ENCODE results near the gene SMPDL3A.

DNA sequence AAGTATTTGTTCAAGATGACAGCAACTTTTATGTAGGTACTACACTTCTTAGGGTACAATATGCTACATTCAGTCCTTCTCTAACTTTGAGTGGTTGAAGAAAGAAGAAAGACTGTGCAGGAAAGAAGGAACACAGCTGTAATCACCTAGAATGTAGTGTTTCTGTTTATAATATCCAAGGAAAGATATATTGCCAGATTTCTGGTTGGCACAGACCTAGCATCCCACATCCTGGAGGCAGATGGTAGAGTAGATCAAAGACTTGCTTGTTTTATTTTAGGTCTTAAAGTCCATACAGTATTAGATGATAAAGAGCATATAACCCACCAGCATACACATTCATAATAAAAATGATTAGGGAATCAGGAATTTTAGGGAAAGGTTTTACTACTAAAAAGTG is 22.8 kb upstream of the SMPDL3A start:
- TF ChIP-seq, protein P1, sequence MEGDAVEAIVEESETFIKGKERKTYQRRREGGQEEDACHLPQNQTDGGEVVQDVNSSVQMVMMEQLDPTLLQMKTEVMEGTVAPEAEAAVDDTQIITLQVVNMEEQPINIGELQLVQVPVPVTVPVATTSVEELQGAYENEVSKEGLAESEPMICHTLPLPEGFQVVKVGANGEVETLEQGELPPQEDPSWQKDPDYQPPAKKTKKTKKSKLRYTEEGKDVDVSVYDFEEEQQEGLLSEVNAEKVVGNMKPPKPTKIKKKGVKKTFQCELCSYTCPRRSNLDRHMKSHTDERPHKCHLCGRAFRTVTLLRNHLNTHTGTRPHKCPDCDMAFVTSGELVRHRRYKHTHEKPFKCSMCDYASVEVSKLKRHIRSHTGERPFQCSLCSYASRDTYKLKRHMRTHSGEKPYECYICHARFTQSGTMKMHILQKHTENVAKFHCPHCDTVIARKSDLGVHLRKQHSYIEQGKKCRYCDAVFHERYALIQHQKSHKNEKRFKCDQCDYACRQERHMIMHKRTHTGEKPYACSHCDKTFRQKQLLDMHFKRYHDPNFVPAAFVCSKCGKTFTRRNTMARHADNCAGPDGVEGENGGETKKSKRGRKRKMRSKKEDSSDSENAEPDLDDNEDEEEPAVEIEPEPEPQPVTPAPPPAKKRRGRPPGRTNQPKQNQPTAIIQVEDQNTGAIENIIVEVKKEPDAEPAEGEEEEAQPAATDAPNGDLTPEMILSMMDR (IDR thresholded peaks at IDR 0.05; ENCODE audit: extremely low read depth in 1 of 2, insufficient read depth in 1 of 2, low read depth in 1 of 2, low read length in 2 of 2): no peak
- no peak for TF ChIP-seq POLR2A (IDR thresholded peaks at IDR 0.05; ENCODE audit: low read depth, low read length)
- no peak for TF ChIP-seq JUN (IDR thresholded peaks at IDR 0.05; ENCODE audit: borderline replicate concordance, insufficient read depth, insufficient read length, low read depth)
- TF ChIP-seq EZH2 (IDR thresholded peaks at IDR 0.05; ENCODE audit: borderline replicate concordance, low read depth, low read length, severe bottlenecking): no peak
- TF ChIP-seq, protein P2, sequence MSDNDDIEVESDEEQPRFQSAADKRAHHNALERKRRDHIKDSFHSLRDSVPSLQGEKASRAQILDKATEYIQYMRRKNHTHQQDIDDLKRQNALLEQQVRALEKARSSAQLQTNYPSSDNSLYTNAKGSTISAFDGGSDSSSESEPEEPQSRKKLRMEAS (IDR thresholded peaks at IDR 0.05; ENCODE audit: insufficient read depth, insufficient read length): no peak
- TF ChIP-seq POLR2AphosphoS5 (IDR thresholded peaks at IDR 0.05; ENCODE audit: insufficient read depth, low read depth, low read length): no peak
- no peak for TF ChIP-seq MYC (IDR thresholded peaks at IDR 0.05; ENCODE audit: low read depth, low read length)
- no peak for TF ChIP-seq FOS (IDR thresholded peaks at IDR 0.05; ENCODE audit: borderline replicate concordance, insufficient read depth, low read length)
- TF ChIP-seq GATA2 (IDR thresholded peaks at IDR 0.05; ENCODE audit: insufficient read depth, insufficient read length, low read depth, low read length): no peak

Data from endothelial cell of umbilical vein (primary cell).